A549 (cell line): ENCODE results near the gene ALDH1A2.

ENCODE experiments used
- CEBPB ChIP-seq, 2 experiments: fragments of >200 bp in 1 of 2; sonication (Bioruptor Twin) in 1 of 2; formaldehyde crosslinking in 1 of 2; IDR thresholded peaks; 2 replicates each; pipeline ENCODE4 v1.6.1; 2012 to 2016
- CHD4 ChIP-seq: fragments of 200-600 bp; sonication (generic); IDR thresholded peaks from 2 replicates; pipeline ENCODE4 v1.6.1; 2016; ENCODE audit warnings: antibody characterized with exemption, mild to moderate bottlenecking, borderline replicate concordance
- CTCF ChIP-seq: fragments of >200 bp; sonication (Bioruptor Twin); formaldehyde crosslinking; IDR thresholded peaks from 3 replicates; pipeline ENCODE4 v1.5.1; 2016
- EP300 ChIP-seq, 2 experiments: fragments of >200 bp; sonication (Bioruptor Twin); formaldehyde crosslinking; IDR thresholded peaks; 2 replicates in 1 of 2; 3 replicates in 1 of 2; pipeline ENCODE4 v1.6.1; 2016 to 2017
- HOXB13 ChIP-seq: fragments of 250-450 bp; sonication (Bioruptor Pico); IDR thresholded peaks from 2 replicates; pipeline ENCODE4 v1.5.0; 2020; ENCODE audit warnings: low read depth, mild to moderate bottlenecking, moderate library complexity
- JUNB ChIP-seq: fragments of >200 bp; sonication (Bioruptor Twin); formaldehyde crosslinking; IDR thresholded peaks from 2 replicates; pipeline ENCODE4 v1.6.1; 2016
- MAX ChIP-seq: IDR thresholded peaks from 2 replicates; pipeline ENCODE4 v1.6.1; 2012
- MYC ChIP-seq: IDR thresholded peaks from 2 replicates; pipeline ENCODE4 v1.6.1; 2012; ENCODE audit warnings: mild to moderate bottlenecking, inconsistent platforms, low read length, improper control_type of control experiment, borderline replicate concordance
- POLR2A ChIP-seq: IDR thresholded peaks from 2 replicates; pipeline ENCODE4 v1.6.1; 2012; ENCODE audit warnings: mild to moderate bottlenecking, low read length
- RAD21 ChIP-seq, 2 experiments: fragments of >200 bp in 1 of 2; sonication (Bioruptor Twin) in 1 of 2; formaldehyde crosslinking in 1 of 2; IDR thresholded peaks in 1 of 2; conservative IDR thresholded peaks in 1 of 2; 2 replicates in 1 of 2; 3 replicates in 1 of 2; pipeline ENCODE4 v1.6.1; 2012 to 2018; ENCODE audit warnings: inconsistent platforms in 1 of 2
- REST ChIP-seq: fragments of 200-600 bp; sonication (generic); IDR thresholded peaks from 2 replicates; pipeline ENCODE4 v1.6.1; 2016; ENCODE audit warnings: antibody characterized with exemption, mild to moderate bottlenecking, moderate library complexity
- USF2 ChIP-seq: fragments of 450-650 bp; IDR thresholded peaks from 2 replicates; pipeline ENCODE4 v1.6.1; 2014; ENCODE audit warnings: antibody characterized with exemption
- ZSCAN20 ChIP-seq: fragments of 250-450 bp; sonication (Bioruptor Pico); IDR thresholded peaks from 2 replicates; pipeline ENCODE4 v1.8.0; 2022; ENCODE audit warnings: mild to moderate bottlenecking, moderate library complexity

GRCh38 chr15:58058073-58058472 is 7.4 kb downstream of the ALDH1A2 start:
- TF ChIP-seq ZSCAN20 (CRISPR knock-in tag), result no peak
- no peak for TF ChIP-seq CTCF
- TF ChIP-seq RAD21 (conservative IDR thresholded peaks at IDR 0.05 in 1 of 2, IDR thresholded peaks at IDR 0.05 in 1 of 2), result no peak
- TF ChIP-seq REST, result no peak
- TF ChIP-seq MYC, result no peak
- no peak for TF ChIP-seq JUNB
- no peak for TF ChIP-seq EP300 (IDR thresholded peaks at IDR 0.05)
- no peak for TF ChIP-seq USF2
- TF ChIP-seq HOXB13 (CRISPR knock-in tag), result no peak
- no peak for TF ChIP-seq CEBPB (IDR thresholded peaks at IDR 0.05)
- no peak for TF ChIP-seq MAX
- no peak for TF ChIP-seq POLR2A
- TF ChIP-seq CHD4, result no peak
